Chondrocyte (in vitro differentiated cells): ENCODE data around the gene ECSCR. TPM values are rescaled to one million over a fixed set of nuclear protein-coding genes. Genes with fewer than 3 reads are reported as not detected.

ENCODE experiments used
- DNase-seq: peaks from one replicate; pipeline ENCODE4 v3.0.0; 2021; ENCODE audit warnings: mixed read lengths, low spot score
- H3K27ac Mint-ChIP-seq: one replicate; pipeline ENCODE4 v1.8.0; 2021; ENCODE audit warnings: mild to moderate bottlenecking, moderate library complexity, mixed read lengths; ENCODE audit not compliant: unreplicated experiment
- H3K27me3 Mint-ChIP-seq: 2 replicates; pipeline ENCODE4 v1.8.0; 2021; ENCODE audit warnings: low read depth, mixed read lengths
- H3K36me3 Mint-ChIP-seq: 2 replicates; pipeline ENCODE4 v1.8.0; 2021; ENCODE audit warnings: low read depth, mixed read lengths
- H3K4me1 Mint-ChIP-seq: 2 replicates; pipeline ENCODE4 v1.8.0; 2021; ENCODE audit warnings: low read depth, mild to moderate bottlenecking, mixed read lengths
- H3K4me3 Mint-ChIP-seq: one replicate; pipeline ENCODE4 v1.8.0; 2021; ENCODE audit warnings: mild to moderate bottlenecking, moderate library complexity, mixed read lengths; ENCODE audit not compliant: unreplicated experiment
- H3K9me3 Mint-ChIP-seq: 2 replicates; pipeline ENCODE4 v1.8.0; 2021; ENCODE audit warnings: low read depth, mixed read lengths
- CTCF ChIP-seq: fragments of 200-600 bp; sonication (generic); IDR thresholded peaks from 2 replicates; pipeline ENCODE4 v1.5.0; 2021; ENCODE audit warnings: antibody characterized with exemption, mild to moderate bottlenecking, moderate library complexity
- total RNA-seq: library from RNA; stranded (reverse); gene quantifications from 3 replicates; pipeline ENCODE4 v1.2.1, GENCODE V29; 2021

The ECSCR gene
- total RNA-seq, 1 donor from 2014 or later: 0.62 TPM

DNA sequence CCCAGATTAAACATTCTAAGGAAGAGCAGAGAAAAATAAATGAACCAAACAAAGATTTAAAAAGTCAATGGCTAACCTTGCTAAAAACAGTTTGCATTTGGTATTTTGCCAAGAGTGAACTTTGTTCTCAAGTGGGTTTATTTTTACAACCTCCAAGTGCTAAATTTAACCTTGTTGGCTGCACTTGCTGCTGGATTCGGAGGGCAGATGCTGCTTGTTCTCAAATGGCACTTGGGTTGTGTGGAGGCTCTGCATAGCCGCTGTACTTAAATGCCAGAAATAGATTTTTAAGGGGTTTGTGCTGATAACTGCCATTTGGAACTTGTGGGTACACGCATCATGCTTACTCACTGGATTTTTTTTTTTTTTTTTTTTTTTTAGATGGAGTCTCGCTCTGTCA is 45.3 kb downstream of the ECSCR start:
- H3K4me1 Mint-ChIP-seq: peaks cover 9% of the 10 kb centered on the region
- no peak for TF ChIP-seq CTCF
- H3K4me3 Mint-ChIP-seq: no peak overlapping the region
- peak overlapping the region; percentile 66 for H3K27ac Mint-ChIP-seq
- no peaks in the 10 kb centered on the region for H3K27me3 Mint-ChIP-seq
- H3K36me3 Mint-ChIP-seq: peaks cover 20% of the 10 kb centered on the region
- no peaks in the 10 kb centered on the region for H3K9me3 Mint-ChIP-seq
- DNase-seq: no peak

DNA sequence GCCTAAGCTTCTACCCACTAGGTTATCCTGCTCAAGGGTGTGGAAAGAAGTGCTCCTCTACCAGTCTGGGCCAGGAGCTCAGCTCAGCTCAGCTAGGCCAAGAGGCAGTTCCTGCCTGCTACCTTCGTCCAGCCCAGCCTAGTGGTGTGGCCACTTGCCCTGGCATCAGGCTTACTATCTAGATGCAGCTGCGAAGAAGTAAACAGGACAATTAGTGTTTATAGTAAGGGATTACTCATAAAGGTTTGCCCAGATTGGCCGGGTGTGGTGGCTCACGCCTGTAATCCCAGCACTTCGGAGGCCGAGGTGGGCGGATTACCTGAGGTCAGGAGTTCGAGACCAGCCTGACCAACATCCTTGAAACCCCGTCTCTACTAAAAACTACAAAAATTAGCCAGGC is 45.9 kb downstream of the ECSCR start:
- peak overlapping the region; percentile 66 for H3K27ac Mint-ChIP-seq
- H3K36me3 Mint-ChIP-seq: peaks cover 20% of the 10 kb centered on the region
- TF ChIP-seq CTCF: no peak
- DNase-seq: no peak
- no peaks in the 10 kb centered on the region for H3K27me3 Mint-ChIP-seq
- H3K4me1 Mint-ChIP-seq: peaks cover 8% of the 10 kb centered on the region
- H3K4me3 Mint-ChIP-seq: no peak overlapping the region
- H3K9me3 Mint-ChIP-seq: no peaks in the 10 kb centered on the region

DNA sequence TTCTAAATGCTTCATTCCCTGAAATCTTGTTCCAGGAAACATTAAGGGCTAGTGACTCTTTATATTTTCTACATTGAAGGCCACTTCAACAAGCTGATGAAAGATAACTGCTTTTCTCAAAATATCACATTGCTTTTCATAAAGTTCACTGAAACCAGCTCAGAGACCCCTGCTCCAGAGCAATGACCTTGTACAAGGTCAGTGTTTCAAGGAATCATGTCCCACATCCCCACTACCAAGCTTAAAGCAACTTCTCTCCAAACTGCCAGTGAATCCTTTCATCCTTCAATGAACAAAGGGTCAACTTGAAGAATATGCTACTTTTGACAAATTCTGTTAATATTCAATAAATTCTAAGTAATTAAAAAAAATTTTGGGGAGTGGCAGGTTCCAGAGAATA is 46.7 kb downstream of the ECSCR start:
- Mint-ChIP-seq H3K27ac (no peak overlapping the region), H3K4me3 (no peak overlapping the region), H3K27me3 (no peaks in the 10 kb centered on the region), H3K4me1 (peaks cover 8% of the 10 kb centered on the region), H3K9me3 (no peaks in the 10 kb centered on the region), H3K36me3 (peaks cover 19% of the 10 kb centered on the region)
- no peak for DNase-seq
- no peak for TF ChIP-seq CTCF

GRCh38 chr5:139415221-139415861 is 47.2 kb downstream of the ECSCR start:
- H3K9me3 Mint-ChIP-seq: no peaks in the 10 kb centered on the region
- no peak overlapping the region for H3K27ac Mint-ChIP-seq
- H3K36me3 Mint-ChIP-seq: peaks cover 17% of the 10 kb centered on the region
- H3K4me1 Mint-ChIP-seq: peaks cover 8% of the 10 kb centered on the region
- H3K27me3 Mint-ChIP-seq: no peaks in the 10 kb centered on the region
- no peak for DNase-seq
- H3K4me3 Mint-ChIP-seq: no peak overlapping the region
- no peak for TF ChIP-seq CTCF

- H3K4me1 Mint-ChIP-seq: peaks cover 8% of the 10 kb centered on the region
- no peak overlapping the region for H3K4me3 Mint-ChIP-seq
- no peaks in the 10 kb centered on the region for H3K9me3 Mint-ChIP-seq
- H3K27ac Mint-ChIP-seq: no peak overlapping the region
- no peak for TF ChIP-seq CTCF
- DNase-seq: no peak
- H3K27me3 Mint-ChIP-seq: no peaks in the 10 kb centered on the region
- H3K36me3 Mint-ChIP-seq: peaks cover 14% of the 10 kb centered on the region
These were observed 47.9 kb downstream of the ECSCR start for GRCh38 chr5:139414581-139415130.
